ENCODE results near the gene GJB4.

The GJB4 gene

DNA sequence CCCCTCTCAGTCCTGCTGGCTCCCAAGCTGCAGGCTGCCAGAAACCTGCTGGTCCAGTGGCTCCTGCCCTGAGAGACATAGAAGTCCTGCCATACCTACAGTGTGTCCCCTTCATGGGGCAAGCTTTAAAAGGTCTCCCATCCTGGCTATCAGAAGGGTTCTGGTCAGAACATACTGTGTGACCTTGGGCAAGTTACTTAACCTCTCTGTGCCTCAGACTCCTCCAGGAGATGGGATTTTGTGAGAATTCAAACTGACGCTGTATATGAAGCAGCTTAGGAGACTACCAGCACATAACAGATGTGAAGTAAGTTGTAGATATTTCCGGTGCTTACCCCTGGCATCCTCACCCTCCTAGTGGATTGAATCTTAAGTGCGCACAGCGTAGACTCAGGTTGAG is 13.4 kb upstream of the GJB4 start:
- H3K79me2 ChIP-seq (ENCODE audit: low read length) = no peaks in the 10 kb centered on the region
- no peak overlapping the region for H2AFZ ChIP-seq (ENCODE audit: low read depth, low read length)
- no peaks in the 10 kb centered on the region for H3K27me3 ChIP-seq (ENCODE audit: low read depth, low read length)
- H3K27ac ChIP-seq (ENCODE audit: low read length) = no peak overlapping the region
- H3K36me3 ChIP-seq (replicated peaks; ENCODE audit: low read depth, low read length) = no peaks in the 10 kb centered on the region
- no peak overlapping the region for H3K4me2 ChIP-seq (ENCODE audit: low read length)
- no peak overlapping the region for H3K9ac ChIP-seq (ENCODE audit: low read length)
- H3K4me3 ChIP-seq (ENCODE audit: low read length) = no peak overlapping the region
- H3K4me1 ChIP-seq (ENCODE audit: low read length) = no peaks in the 10 kb centered on the region
- H3K9me3 ChIP-seq (ENCODE audit: insufficient read depth, low read length) = no peaks in the 10 kb centered on the region
- no peaks in the 10 kb centered on the region for H4K20me1 ChIP-seq (ENCODE audit: insufficient read depth, low read length)
- TF ChIP-seq, protein P1, sequence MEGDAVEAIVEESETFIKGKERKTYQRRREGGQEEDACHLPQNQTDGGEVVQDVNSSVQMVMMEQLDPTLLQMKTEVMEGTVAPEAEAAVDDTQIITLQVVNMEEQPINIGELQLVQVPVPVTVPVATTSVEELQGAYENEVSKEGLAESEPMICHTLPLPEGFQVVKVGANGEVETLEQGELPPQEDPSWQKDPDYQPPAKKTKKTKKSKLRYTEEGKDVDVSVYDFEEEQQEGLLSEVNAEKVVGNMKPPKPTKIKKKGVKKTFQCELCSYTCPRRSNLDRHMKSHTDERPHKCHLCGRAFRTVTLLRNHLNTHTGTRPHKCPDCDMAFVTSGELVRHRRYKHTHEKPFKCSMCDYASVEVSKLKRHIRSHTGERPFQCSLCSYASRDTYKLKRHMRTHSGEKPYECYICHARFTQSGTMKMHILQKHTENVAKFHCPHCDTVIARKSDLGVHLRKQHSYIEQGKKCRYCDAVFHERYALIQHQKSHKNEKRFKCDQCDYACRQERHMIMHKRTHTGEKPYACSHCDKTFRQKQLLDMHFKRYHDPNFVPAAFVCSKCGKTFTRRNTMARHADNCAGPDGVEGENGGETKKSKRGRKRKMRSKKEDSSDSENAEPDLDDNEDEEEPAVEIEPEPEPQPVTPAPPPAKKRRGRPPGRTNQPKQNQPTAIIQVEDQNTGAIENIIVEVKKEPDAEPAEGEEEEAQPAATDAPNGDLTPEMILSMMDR (IDR thresholded peaks at IDR 0.05; ENCODE audit: low read depth, low read length) = no peak
- no peak for TF ChIP-seq EZH2phosphoT487 (IDR thresholded peaks at IDR 0.05; ENCODE audit: low read depth)

DNA sequence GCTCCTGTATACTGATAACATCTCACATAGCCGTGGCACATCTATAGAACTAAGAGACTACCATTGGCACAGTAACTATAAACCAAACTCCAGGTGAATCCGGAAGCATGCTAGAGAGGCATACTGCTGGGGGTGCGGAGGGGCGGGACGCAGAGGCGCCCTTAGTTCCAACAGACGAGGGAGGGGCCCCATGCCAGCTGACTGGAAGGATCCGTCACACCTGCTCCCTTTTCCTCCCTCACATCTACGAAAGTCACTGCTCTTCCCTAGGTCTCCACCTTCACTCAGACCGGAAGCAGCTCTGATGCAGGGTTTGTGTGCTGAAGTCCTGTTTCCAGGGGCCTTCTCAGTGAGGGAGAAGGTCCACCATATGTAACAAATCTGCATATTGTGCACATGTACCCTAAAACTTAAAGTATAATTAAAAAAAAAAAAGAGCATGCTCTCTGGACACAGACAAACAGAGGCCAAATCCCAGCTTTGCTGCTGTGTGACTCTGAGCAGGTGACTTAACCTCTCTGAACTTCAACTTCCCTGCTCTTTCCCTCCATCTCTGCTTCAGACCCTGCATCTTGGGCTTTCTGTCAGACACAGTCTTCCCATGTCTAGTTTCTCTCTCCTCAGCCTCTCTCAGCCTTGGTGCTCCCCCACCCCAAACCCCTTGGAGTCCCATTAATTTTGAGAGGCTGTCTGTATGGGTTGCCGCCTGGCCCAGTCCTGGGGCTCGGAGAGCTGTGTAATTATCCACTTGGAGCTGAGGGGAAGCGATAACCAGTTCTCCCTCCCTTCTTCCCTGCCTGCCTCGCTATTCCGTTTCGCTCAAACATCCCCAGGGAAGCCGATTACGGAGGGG is 12.5 kb upstream of the GJB4 start:
- Histone ChIP-seq H3K4me2 (ENCODE audit: low read length) (no peak overlapping the region), H3K9me3 (ENCODE audit: insufficient read depth, low read length) (no peaks in the 10 kb centered on the region), H3K27ac (ENCODE audit: low read length) (no peak overlapping the region), H3K36me3 (replicated peaks; ENCODE audit: low read depth, low read length) (no peaks in the 10 kb centered on the region), H4K20me1 (ENCODE audit: insufficient read depth, low read length) (no peaks in the 10 kb centered on the region), H3K4me3 (ENCODE audit: low read length) (no peak overlapping the region), H3K4me1 (ENCODE audit: low read length) (no peaks in the 10 kb centered on the region), H2AFZ (ENCODE audit: low read depth, low read length) (no peak overlapping the region), H3K9ac (ENCODE audit: low read length) (no peak overlapping the region), H3K79me2 (ENCODE audit: low read length) (no peaks in the 10 kb centered on the region), H3K27me3 (ENCODE audit: low read depth, low read length) (no peaks in the 10 kb centered on the region)
- no peak for TF ChIP-seq EZH2phosphoT487 (IDR thresholded peaks at IDR 0.05; ENCODE audit: low read depth)
- TF ChIP-seq, protein P1 (IDR thresholded peaks at IDR 0.05; ENCODE audit: low read depth, low read length) = no peak

DNA sequence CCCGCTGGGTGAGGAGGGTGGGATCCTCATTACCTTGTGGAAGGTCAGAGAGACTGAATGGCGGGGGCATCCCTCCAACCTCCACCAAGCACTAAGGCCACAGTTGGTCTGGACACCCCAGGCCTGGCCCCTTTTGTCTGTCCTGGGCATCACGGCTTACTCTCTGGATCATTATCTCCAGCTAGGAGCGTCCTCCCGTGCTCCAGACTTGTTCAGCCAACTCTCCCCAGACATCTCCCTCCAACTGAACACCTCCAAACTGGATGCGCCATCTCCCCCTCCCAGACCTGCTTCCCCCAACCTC is 11.9 kb upstream of the GJB4 start:
- no peak overlapping the region for H3K4me3 ChIP-seq (ENCODE audit: low read length)

DNA sequence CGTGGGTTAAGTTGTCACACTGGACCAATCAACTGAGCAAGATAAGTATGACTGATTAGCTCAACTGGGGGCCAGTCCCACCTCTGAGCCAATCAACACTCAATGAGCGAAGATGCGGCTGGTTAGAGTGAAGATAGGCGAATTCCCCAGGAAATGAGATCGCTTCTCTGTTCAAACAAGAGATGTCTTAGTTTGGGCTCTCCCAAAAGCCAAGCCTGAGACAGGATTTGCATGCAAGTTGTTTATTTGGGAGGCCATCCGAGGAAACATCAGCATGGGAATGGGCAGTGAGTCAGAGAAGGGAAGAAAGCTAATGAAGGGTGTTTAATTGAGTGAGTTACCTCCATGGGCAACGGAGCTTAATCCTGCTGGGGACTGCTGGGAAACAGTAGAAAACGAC is 9.5 kb upstream of the GJB4 start:
- Histone ChIP-seq H3K9me3 (ENCODE audit: insufficient read depth, low read length) (no peaks in the 10 kb centered on the region), H3K79me2 (ENCODE audit: low read length) (no peaks in the 10 kb centered on the region), H3K36me3 (replicated peaks; ENCODE audit: low read depth, low read length) (no peaks in the 10 kb centered on the region), H3K27ac (ENCODE audit: low read length) (no peak overlapping the region), H3K4me2 (ENCODE audit: low read length) (no peak overlapping the region), H3K9ac (ENCODE audit: low read length) (no peak overlapping the region), H2AFZ (ENCODE audit: low read depth, low read length) (no peak overlapping the region), H4K20me1 (ENCODE audit: insufficient read depth, low read length) (no peaks in the 10 kb centered on the region), H3K27me3 (ENCODE audit: low read depth, low read length) (no peaks in the 10 kb centered on the region), H3K4me3 (ENCODE audit: low read length) (no peak overlapping the region), H3K4me1 (ENCODE audit: low read length) (no peaks in the 10 kb centered on the region)
- TF ChIP-seq EZH2phosphoT487 (IDR thresholded peaks at IDR 0.05; ENCODE audit: low read depth) = no peak
- TF ChIP-seq, protein P1 (IDR thresholded peaks at IDR 0.05; ENCODE audit: low read depth, low read length) = no peak

More for the DNA sequence above, 11.9 kb upstream of the GJB4 start:
- Histone ChIP-seq H2AFZ (ENCODE audit: low read depth, low read length) (no peak overlapping the region), H3K4me2 (ENCODE audit: low read length) (no peak overlapping the region), H3K36me3 (replicated peaks; ENCODE audit: low read depth, low read length) (no peaks in the 10 kb centered on the region), H3K79me2 (ENCODE audit: low read length) (no peaks in the 10 kb centered on the region), H3K27me3 (ENCODE audit: low read depth, low read length) (no peaks in the 10 kb centered on the region), H3K9ac (ENCODE audit: low read length) (no peak overlapping the region), H3K9me3 (ENCODE audit: insufficient read depth, low read length) (no peaks in the 10 kb centered on the region), H4K20me1 (ENCODE audit: insufficient read depth, low read length) (no peaks in the 10 kb centered on the region), H3K4me1 (ENCODE audit: low read length) (no peaks in the 10 kb centered on the region), H3K27ac (ENCODE audit: low read length) (no peak overlapping the region)
- TF ChIP-seq EZH2phosphoT487 (IDR thresholded peaks at IDR 0.05; ENCODE audit: low read depth) = no peak
- TF ChIP-seq, protein P1 (IDR thresholded peaks at IDR 0.05; ENCODE audit: low read depth, low read length) = no peak
